BE2C (cell line): ENCODE results near the gene ITGB7.
"Not testable (repeated sequence)": the region's sequence is repeated elsewhere in the genome, so short reads cannot be mapped to it uniquely, and the experiment has no call there.

Experiments used
- DNase-seq: peaks from one replicate; pipeline ENCODE4 v3.0.0-alpha.2; 2020
- H3K27me3 ChIP-seq: fragments of 250-450 bp; sonication (Bioruptor Pico); 2 replicates; pipeline ENCODE4 v1.5.1; 2020; ENCODE audit warnings: mild to moderate bottlenecking
- H3K36me3 ChIP-seq: fragments of 250-450 bp; sonication (Bioruptor Pico); 2 replicates; pipeline ENCODE4 v1.5.1; 2020; ENCODE audit warnings: mild to moderate bottlenecking
- H3K4me1 ChIP-seq: fragments of 250-450 bp; sonication (Bioruptor Pico); 2 replicates; pipeline ENCODE4 v1.5.1; 2020
- H3K4me3 ChIP-seq: 2 replicates; pipeline ENCODE4 v1.5.1; 2011; ENCODE audit warnings: low read depth, low read length
- H3K9me3 ChIP-seq: fragments of 250-450 bp; sonication (Bioruptor Pico); 2 replicates; pipeline ENCODE4 v1.5.1; 2020
- TF ChIP-seq, protein P1 (sequence below): IDR thresholded peaks from 2 replicates; pipeline ENCODE4 v1.5.1; 2012; ENCODE audit warnings: mild to moderate bottlenecking, low read depth, low read length

Gene ITGB7

DNA sequence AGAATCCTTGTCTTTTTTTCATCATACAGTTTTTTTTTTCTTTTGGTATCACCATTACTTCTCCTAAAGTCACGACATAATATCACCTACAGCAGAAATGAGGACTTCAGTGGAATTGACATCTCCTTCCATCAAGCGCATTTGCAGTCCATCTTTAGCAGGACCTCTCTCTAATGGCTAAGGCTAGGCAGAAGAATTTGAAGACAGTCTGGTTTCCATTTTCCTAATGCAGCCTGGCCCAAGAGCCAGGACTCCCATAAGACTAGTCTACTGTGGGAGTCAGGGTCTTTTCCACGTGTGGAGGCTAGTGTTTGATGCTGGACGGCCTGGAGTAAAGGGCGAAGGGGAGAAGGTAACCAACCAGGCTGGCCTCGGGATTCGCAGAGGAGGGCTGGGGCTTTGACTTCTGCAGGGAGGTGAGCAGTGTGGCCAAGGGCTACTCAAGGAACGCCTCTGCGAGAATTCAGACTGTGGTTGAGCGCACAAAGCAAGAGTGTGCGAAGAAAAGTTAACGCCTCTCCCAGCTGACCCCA lies 27.3 kb downstream of the ITGB7 start:
- TF ChIP-seq, protein P1, sequence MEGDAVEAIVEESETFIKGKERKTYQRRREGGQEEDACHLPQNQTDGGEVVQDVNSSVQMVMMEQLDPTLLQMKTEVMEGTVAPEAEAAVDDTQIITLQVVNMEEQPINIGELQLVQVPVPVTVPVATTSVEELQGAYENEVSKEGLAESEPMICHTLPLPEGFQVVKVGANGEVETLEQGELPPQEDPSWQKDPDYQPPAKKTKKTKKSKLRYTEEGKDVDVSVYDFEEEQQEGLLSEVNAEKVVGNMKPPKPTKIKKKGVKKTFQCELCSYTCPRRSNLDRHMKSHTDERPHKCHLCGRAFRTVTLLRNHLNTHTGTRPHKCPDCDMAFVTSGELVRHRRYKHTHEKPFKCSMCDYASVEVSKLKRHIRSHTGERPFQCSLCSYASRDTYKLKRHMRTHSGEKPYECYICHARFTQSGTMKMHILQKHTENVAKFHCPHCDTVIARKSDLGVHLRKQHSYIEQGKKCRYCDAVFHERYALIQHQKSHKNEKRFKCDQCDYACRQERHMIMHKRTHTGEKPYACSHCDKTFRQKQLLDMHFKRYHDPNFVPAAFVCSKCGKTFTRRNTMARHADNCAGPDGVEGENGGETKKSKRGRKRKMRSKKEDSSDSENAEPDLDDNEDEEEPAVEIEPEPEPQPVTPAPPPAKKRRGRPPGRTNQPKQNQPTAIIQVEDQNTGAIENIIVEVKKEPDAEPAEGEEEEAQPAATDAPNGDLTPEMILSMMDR, result no peak
- DNase-seq, result no peak
- Histone ChIP-seq H3K9me3 (no peaks in the 10 kb centered on the region), H3K4me3 (peak overlapping the region; percentile 77), H3K27me3 (no peaks in the 10 kb centered on the region), H3K36me3 (peaks cover 30% of the 10 kb centered on the region), H3K4me1 (peaks cover 7% of the 10 kb centered on the region)

DNA sequence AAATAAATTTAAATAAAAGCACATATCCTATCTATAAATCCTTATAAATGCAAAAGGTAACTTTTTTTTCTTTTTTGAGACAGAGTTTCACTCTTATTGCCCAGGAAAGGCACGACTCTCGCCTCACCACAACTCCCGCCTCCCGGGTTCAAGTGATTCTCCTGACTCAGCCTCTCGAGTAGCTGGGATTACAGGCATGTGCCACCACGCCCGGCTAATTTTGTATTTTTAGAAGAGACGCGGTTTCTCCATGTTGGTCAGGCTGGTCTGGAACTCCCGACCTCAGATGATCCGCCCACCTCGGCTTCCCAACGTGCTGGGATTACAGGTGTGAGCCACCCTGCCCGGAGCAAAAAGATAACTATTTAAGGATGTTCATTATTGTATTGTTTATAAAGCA lies 28.2 kb downstream of the ITGB7 start:
- peaks cover 21% of the 10 kb centered on the region for H3K36me3 ChIP-seq
- not testable (repeated sequence) for H3K9me3 ChIP-seq, H3K27me3 ChIP-seq, H3K4me1 ChIP-seq, H3K4me3 ChIP-seq, DNase-seq

DNA sequence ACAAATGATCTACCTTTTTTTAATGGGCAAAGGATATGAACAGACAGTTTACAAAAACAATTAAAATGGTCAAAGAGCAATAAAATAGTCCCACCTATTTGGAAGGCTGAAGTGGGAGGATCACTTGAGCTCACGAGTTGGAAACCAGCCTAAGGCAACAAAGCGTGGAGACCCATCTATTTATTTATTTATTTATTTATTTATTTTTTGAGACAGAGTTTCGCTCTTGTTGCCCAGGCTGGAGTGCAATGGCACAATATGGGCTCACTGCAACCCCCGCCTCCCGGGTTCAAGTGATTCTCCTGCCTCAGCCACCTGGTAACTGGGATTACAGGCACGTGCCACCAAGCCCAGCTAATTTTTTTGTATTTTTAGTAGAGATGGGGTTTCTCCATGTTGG lies 29.6 kb downstream of the ITGB7 start:
- not testable (repeated sequence) for H3K4me1 ChIP-seq, H3K9me3 ChIP-seq, H3K4me3 ChIP-seq, DNase-seq, H3K27me3 ChIP-seq
- peaks cover 11% of the 10 kb centered on the region for H3K36me3 ChIP-seq

DNA sequence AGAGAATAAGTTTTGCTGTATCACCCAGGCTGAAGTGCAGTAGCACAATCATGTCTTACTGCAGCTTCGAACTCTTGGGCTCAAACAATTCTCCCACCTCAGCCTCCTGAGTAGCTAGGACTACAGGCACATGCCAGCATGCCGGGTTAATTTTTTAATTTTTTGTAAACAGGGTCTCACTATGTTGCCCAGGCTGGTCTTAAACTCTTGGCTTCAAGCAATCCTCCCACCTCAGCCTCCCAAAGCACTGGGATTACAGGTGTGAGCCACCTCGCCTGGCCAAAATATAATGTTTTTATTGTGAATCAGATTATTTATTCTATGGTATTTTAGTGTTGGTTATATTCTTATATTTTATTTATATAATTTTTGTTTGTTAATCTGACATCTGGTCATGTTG lies 30.3 kb downstream of the ITGB7 start:
- no peak for DNase-seq
- H3K9me3 ChIP-seq, result no peaks in the 10 kb centered on the region
- peaks cover 16% of the 10 kb centered on the region for H3K4me1 ChIP-seq
- TF ChIP-seq, protein P1, result no peak
- H3K36me3 ChIP-seq, result peaks cover 4% of the 10 kb centered on the region
- H3K4me3 ChIP-seq, result no peak overlapping the region
- H3K27me3 ChIP-seq, result no peaks in the 10 kb centered on the region

DNA sequence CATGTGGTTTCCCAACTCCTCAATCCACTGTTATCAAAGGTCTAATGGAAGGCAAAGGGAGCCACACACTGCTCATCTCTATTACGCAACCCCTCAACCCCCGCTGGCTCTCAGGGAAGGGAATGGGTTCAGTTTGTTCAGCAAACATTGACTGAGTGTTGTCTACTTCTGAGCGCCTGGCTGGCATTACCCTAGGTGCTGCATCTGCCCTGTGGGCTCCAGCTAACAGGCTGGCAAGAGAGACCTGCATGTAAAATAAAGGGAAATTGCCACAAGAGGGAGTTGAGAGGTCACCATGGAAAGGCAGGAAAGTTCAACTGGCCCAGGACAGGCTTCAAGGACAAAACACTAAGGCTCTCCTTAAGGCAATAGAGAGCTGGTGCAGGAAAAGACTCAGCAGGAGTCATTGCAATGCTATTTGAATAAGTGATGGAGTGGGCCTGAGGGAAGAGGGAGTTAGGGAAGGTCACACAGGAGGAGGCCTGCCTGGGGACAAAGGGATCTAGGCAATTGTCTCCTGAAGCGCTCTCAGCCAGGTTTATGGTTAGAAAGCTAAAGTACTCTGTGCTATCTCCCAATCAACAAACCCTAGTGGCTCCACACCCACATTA lies 32.1 kb downstream of the ITGB7 start:
- H3K27me3 ChIP-seq, result no peaks in the 10 kb centered on the region
- H3K36me3 ChIP-seq, result no peaks in the 10 kb centered on the region
- no peak overlapping the region for H3K4me3 ChIP-seq
- peaks cover 26% of the 10 kb centered on the region for H3K4me1 ChIP-seq
- TF ChIP-seq, protein P1, result peak; percentile 50
- DNase-seq, result no peak
- no peaks in the 10 kb centered on the region; the same call in 1 of the 2 replicates for H3K9me3 ChIP-seq

DNA sequence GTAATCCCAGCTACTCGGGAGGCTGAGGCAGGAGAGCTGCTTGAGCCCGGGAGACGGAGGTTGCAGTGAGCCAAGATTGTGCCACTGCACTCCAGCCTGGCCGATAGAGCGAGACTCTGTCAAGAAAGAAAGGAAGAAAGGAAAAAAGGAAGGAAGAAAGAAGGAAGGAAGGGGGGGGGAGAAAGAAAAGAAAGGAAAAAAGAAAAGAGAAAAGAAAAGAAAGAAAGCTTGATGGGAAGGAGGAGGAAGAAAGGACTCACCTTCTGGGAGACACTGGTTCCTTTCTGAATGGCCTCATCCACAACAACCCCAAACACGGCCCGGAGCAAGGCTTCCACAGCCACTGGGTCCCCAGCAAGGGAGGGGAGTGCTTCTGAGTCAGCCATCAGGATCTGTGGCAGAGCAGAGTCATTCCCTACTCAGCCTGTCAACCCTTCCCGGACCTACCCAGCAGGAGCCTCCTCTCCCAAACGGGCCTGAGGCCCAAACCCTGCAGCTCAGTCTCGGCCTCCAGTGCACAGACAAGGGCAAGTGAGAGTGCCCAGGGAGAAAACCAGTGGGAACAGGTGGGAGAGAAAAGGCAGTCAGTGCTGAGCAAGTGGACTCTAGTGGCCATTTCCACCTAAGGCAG lies 33.9 kb downstream of the ITGB7 start:
- DNase-seq, result no peak
- Histone ChIP-seq H3K36me3 (no peaks in the 10 kb centered on the region), H3K4me1 (peaks cover 26% of the 10 kb centered on the region), H3K4me3 (no peak overlapping the region), H3K27me3 (no peaks in the 10 kb centered on the region), H3K9me3 (no peaks in the 10 kb centered on the region; the same call in 1 of the 2 replicates)
- TF ChIP-seq, protein P1, result no peak

DNA sequence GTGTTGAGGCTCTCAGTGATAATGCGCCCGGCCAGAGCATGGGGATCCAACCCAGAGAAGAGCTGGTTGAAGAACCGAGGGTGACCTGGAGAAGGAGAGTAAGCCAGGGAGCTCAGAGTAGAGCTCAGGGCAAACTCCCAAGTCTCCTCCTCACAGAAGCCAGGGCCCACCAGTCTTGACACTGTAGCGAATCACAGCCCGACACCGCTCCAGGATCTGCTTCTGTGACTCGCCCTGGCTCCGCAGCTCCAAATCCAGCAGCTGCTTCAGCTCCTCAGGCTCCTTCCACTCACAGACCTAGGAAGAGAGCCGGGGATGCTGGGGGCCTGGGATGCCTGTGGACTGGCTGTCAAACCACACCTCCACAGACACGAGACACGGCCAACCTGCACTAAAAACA lies 34.7 kb downstream of the ITGB7 start:
- Histone ChIP-seq H3K4me1 (peaks cover 26% of the 10 kb centered on the region), H3K27me3 (no peaks in the 10 kb centered on the region), H3K9me3 (no peaks in the 10 kb centered on the region; the same call in 1 of the 2 replicates), H3K4me3 (no peak overlapping the region), H3K36me3 (no peaks in the 10 kb centered on the region)
- TF ChIP-seq, protein P1, result no peak
- peak; percentile 44 for DNase-seq
